Uterus (tissue), 4 donors: ENCODE data around the gene MOB2. TPM values are rescaled to one million over a fixed set of nuclear protein-coding genes. Genes with fewer than 3 reads are reported as not detected.

ENCODE experiments used
- DNase-seq, 2 donors: peaks; one replicate each; pipeline ENCODE4 v3.0.0-alpha.2; 2019 to 2020
- H3K27ac ChIP-seq, 2 donors: fragments of 200-600 bp; sonication (generic); 1 replicate in 1 of 2; 2 replicates in 1 of 2; pipeline ENCODE4 v1.5.1; 2016 to 2018
- H3K27me3 ChIP-seq, 2 donors: fragments of 200-600 bp; sonication (generic); one replicate each; pipeline ENCODE4 v1.5.1; 2018 to 2019; ENCODE audit warnings: control low read depth in 1 of 2
- H3K36me3 ChIP-seq, 2 donors: fragments of 200-600 bp; sonication (generic); one replicate each; pipeline ENCODE4 v1.5.1; 2019; ENCODE audit warnings: control low read depth in 1 of 2
- H3K4me1 ChIP-seq, 2 donors: fragments of 200-600 bp; sonication (generic); one replicate each; pipeline ENCODE4 v1.5.1; 2018 to 2019; ENCODE audit warnings: control low read depth in 1 of 2
- H3K4me3 ChIP-seq, 2 donors: fragments of 200-600 bp; sonication (generic); 1 replicate in 1 of 2; 2 replicates in 1 of 2; pipeline ENCODE4 v1.5.1; 2018 to 2019; ENCODE audit warnings: mild to moderate bottlenecking in 1 of 2
- H3K9me3 ChIP-seq, 2 donors: fragments of 200-600 bp; sonication (generic); one replicate each; pipeline ENCODE4 v1.5.1; 2019; ENCODE audit warnings: control low read depth in 1 of 2
- CTCF ChIP-seq, 4 experiments: fragments of 200-600 bp in 2 of 4; fragments of 450-650 bp in 2 of 4; sonication (generic) in 2 of 4; IDR thresholded peaks; one replicate each; pipeline ENCODE4 v1.5.1; 2016 to 2019; ENCODE audit warnings: antibody characterized with exemption in 4 of 4, mild to moderate bottlenecking in 2 of 4, moderate library complexity in 1 of 4
- POLR2A ChIP-seq, 2 donors: fragments of 450-650 bp; IDR thresholded peaks; one replicate each; pipeline ENCODE4 v1.6.1; 2016; ENCODE audit warnings: antibody characterized with exemption in 2 of 2, mild to moderate bottlenecking in 1 of 2, moderate library complexity in 1 of 2
- intact Hi-C: fragments of 100-400 bp; cut with DNase I; formaldehyde crosslinking; loops from one replicate; pipeline ENCODE4 v1.15.1; 2023; ENCODE audit warnings: low total_unique reads
- total RNA-seq, 4 donors: library from RNA; depleted of rRNA in 3 of 4; stranded (reverse); fragments of >200 nt in 3 of 4; gene quantifications; one replicate each; pipeline versions ENCODE4 v1.1.0 to v1.2.4, GENCODE V29; 2014 to 2023
- donor health status: DM: yes; HTN: yes; CAD: no.

MOB2 gene
- total RNA-seq, 4 donors from 2014 or later: 17.1 to 72.6 (median 23.6) TPM

DNA sequence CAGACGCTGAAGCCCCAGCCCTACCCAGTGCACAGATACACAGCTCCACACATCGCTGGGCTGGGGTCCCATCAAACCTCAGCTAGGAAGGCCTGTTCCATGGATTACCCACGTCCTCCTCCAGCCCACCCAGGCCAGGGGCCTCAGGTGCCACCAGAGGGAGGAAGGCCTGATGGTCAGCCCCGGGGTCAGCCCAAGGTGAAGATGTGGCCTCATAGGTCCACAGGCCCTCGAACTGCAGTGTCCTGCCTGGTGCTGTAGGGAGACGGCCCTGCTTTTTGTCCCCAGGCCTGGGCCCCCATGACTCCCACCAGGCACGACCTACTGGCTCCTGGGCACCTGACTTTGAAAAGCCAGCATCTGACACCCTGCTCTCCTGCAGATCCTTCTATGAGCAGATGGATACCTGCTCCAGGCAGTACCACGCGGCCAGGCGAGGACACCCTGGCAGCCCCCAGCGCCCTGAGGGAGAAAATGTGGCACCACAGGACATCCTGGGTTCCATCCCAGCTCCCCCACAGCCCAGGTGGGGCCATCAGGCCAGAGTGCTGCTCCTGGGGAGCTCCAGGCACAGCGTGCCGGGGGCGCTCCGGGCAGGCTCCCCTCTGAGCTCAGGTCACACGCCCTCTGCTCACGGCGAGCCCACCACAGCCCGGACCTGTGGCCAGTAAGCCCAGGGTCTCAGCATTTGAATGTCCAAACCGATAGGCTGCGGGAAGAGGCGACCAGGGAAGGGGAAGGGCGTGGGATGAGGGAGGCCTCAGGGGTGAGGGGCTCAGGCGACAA is 15.8 kb upstream of the MOB2 start:
- Histone ChIP-seq H3K27me3 (no peaks in the 10 kb centered on the region), H3K9me3 (no peaks in the 10 kb centered on the region), H3K4me1 (peaks cover 0 to 15% of the 10 kb centered on the region in 2 donors), H3K27ac (no peak overlapping the region), H3K4me3 (no peak overlapping the region), H3K36me3 (no peaks in the 10 kb centered on the region)
- DNase-seq: no peak
- intact Hi-C loops: no loop called here
- TF ChIP-seq POLR2A (IDR thresholded peaks at IDR 0.05) (no peak), CTCF (IDR thresholded peaks at IDR 0.05) (no peak)

GRCh38 chr11:1501421-1502167 is 15.0 kb upstream of the MOB2 start:
- intact Hi-C loops: no loop called here
- Histone ChIP-seq H3K27ac (no peak overlapping the region), H3K9me3 (no peaks in the 10 kb centered on the region), H3K4me3 (no peak overlapping the region), H3K27me3 (no peaks in the 10 kb centered on the region), H3K36me3 (no peaks in the 10 kb centered on the region), H3K4me1 (peaks cover 0 to 15% of the 10 kb centered on the region in 2 donors)
- no peak for TF ChIP-seq POLR2A (IDR thresholded peaks at IDR 0.05)
- no peak for TF ChIP-seq CTCF (IDR thresholded peaks at IDR 0.05)
- no peak for DNase-seq

- no peak for DNase-seq
- H3K27ac ChIP-seq: no peak overlapping the region
These were observed 14.2 kb upstream of the MOB2 start for GRCh38 chr11:1500466-1501420.

DNA sequence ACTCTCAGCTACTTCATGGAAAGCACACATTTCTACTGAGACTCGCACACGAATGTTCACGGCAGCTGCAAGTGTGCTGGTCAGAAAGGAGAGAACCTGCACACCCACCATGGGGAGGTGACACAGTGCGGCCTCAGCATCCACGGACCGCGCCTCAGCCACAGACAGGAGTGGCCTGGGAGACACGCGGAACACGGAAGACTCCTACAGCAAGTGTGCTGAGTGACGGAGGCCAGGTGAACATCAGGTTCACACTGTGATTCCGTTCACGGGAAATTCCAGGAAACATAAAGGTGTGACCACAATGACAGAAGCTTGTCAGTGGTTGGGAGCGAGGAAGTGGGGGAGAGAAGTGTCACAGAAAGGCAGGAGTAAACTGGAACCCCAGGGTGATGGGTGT is 13.3 kb upstream of the MOB2 start:
- no peak overlapping the region for H3K27ac ChIP-seq
- H3K9me3 ChIP-seq: no peaks in the 10 kb centered on the region
- intact Hi-C loops: no loop called here
- H3K27me3 ChIP-seq: no peaks in the 10 kb centered on the region
- no peak overlapping the region for H3K4me3 ChIP-seq
- TF ChIP-seq POLR2A (IDR thresholded peaks at IDR 0.05): no peak
- no peak for DNase-seq
- no peaks in the 10 kb centered on the region for H3K36me3 ChIP-seq
- peaks cover 0 to 15% of the 10 kb centered on the region in 2 donors for H3K4me1 ChIP-seq

More at GRCh38 chr11:1500466-1501420, 14.2 kb upstream of the MOB2 start:
- H3K4me1 ChIP-seq: peaks cover 0 to 15% of the 10 kb centered on the region in 2 donors
- H3K4me3 ChIP-seq: no peak overlapping the region
- H3K9me3 ChIP-seq: no peaks in the 10 kb centered on the region
- intact Hi-C loops: no loop called here
- no peaks in the 10 kb centered on the region for H3K36me3 ChIP-seq
- H3K27me3 ChIP-seq: no peaks in the 10 kb centered on the region
- TF ChIP-seq CTCF (IDR thresholded peaks at IDR 0.05) (no peak), POLR2A (IDR thresholded peaks at IDR 0.05) (no peak)

GRCh38 chr11:1499261-1499890 is 12.8 kb upstream of the MOB2 start:
- intact Hi-C loops: no loop called here
- Histone ChIP-seq H3K9me3 (no peaks in the 10 kb centered on the region), H3K4me3 (no peak overlapping the region), H3K27me3 (no peaks in the 10 kb centered on the region), H3K27ac (no peak overlapping the region), H3K36me3 (no peaks in the 10 kb centered on the region), H3K4me1 (peaks cover 0 to 15% of the 10 kb centered on the region in 2 donors)
- no peak for DNase-seq
- TF ChIP-seq CTCF (IDR thresholded peaks at IDR 0.05) (no peak), POLR2A (IDR thresholded peaks at IDR 0.05) (no peak)
